Choroid plexus epithelial cell (primary cell): Measurements from ENCODE around the gene CNGA1.

Experiments used
- DNase-seq: peaks from one replicate; pipeline ENCODE4 v3.0.0-alpha.2; 2010; ENCODE audit warnings: low read depth
- H3K4me3 ChIP-seq: 2 replicates; pipeline ENCODE4 v1.5.1; 2011; ENCODE audit warnings: low read depth, mild to moderate bottlenecking, control low read depth, low read length, moderate library complexity
- CTCF ChIP-seq: conservative IDR thresholded peaks from 2 replicates; pipeline ENCODE4 v1.5.1; 2011; ENCODE audit warnings: low read depth, mild to moderate bottlenecking, control low read depth, inconsistent platforms, low read length, moderate library complexity

Gene CNGA1

GRCh38 chr4:47990145-47990544 is 26.3 kb downstream of the CNGA1 start:
- no peak overlapping the region for H3K4me3 ChIP-seq
- TF ChIP-seq CTCF: no peak
- DNase-seq: peak; percentile 2

GRCh38 chr4:47974566-47974965 is 41.9 kb downstream of the CNGA1 start:
- DNase-seq: no peak
- no peak for TF ChIP-seq CTCF
- no peak overlapping the region for H3K4me3 ChIP-seq

GRCh38 chr4:47972721-47973120 is 43.8 kb downstream of the CNGA1 start:
- no peak for TF ChIP-seq CTCF
- no peak overlapping the region for H3K4me3 ChIP-seq
- DNase-seq: no peak

GRCh38 chr4:47972181-47972580 is 44.3 kb downstream of the CNGA1 start:
- H3K4me3 ChIP-seq: no peak overlapping the region
- TF ChIP-seq CTCF: no peak
- DNase-seq: no peak

- no peak overlapping the region for H3K4me3 ChIP-seq
- TF ChIP-seq CTCF: no peak
- no peak for DNase-seq
These were observed 47.6 kb downstream of the CNGA1 start for GRCh38 chr4:47968847-47969246.

- no peak for DNase-seq
- no peak overlapping the region for H3K4me3 ChIP-seq
- no peak for TF ChIP-seq CTCF
These were observed 61.8 kb downstream of the CNGA1 start for GRCh38 chr4:47954677-47955076.

- no peak for DNase-seq
- no peak overlapping the region for H3K4me3 ChIP-seq
- no peak for TF ChIP-seq CTCF
These were observed 62.2 kb downstream of the CNGA1 start for GRCh38 chr4:47954245-47954644.
